CD4-positive, alpha-beta T cell treated with Interleukin-1 beta for 1 hour (primary cell): ENCODE data around the gene TMBIM6.
A peak's percentile ranks its signal among the peaks of the same experiment; 100 is the strongest.
"Not testable (repeated sequence)": the region's sequence is repeated elsewhere in the genome, so short reads cannot be mapped to it uniquely, and the experiment has no call there.

Experiments
- DNase-seq, 2 donors: peaks; one replicate each; pipeline ENCODE4 v3.0.0-alpha.2; 2020 to 2022

TMBIM6 gene

DNA sequence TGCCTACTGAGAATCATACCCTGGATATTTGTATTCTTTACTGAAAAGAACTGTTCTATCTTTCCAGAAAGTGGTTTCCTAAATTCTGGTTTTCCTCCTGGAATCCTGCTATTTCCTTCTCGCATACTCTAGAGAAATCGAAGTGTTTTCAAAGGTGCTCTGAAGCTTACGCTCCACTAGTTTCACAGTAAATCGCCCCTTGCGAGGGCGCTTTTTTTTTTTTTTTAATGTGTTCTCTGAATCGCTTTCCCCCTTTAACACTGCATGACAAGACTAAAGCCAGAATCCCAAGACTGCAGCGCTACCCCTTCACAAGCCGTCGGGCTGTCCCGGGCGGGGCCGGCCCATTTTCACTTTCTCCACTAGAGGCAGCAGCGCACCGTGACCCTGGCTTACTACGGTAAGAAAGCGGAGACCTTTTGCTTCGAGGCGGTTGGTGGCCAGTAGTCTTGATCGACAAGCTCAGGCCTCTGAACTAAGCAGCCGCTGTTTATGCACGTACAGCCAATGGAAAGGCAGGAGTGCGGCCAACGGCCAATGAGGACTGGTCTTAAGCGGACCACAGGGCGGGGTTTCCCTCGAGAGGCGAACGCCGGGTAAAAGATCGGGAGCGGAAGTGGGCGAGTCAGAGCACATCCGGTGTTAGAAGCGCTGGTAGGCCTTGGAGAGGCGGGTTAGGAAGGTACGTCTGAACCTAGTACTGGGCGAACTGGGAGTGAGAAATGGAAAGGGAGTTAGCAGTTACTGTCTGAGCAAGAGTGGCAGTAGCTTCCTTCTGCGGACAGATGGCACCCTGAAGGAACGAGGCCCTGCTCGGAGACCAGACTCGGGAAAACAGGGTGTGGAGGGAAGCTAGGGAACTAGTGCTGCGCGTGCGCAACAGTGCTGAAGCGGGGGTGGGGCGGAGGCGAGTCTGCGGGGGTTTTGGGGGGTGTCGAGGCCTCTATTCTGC, at the start of gene TMBIM6:
Gene TMBIM6 (plus strand): TSS at position 628 of the 952 bp plus-strand sequence. CDS start 10,937 bp downstream, outside the sequence.
- DNase-seq: peak; percentile 100

- no peak for DNase-seq
These were observed 48.5 kb upstream of the TMBIM6 start for GRCh38 chr12:49692851-49693250.

DNA sequence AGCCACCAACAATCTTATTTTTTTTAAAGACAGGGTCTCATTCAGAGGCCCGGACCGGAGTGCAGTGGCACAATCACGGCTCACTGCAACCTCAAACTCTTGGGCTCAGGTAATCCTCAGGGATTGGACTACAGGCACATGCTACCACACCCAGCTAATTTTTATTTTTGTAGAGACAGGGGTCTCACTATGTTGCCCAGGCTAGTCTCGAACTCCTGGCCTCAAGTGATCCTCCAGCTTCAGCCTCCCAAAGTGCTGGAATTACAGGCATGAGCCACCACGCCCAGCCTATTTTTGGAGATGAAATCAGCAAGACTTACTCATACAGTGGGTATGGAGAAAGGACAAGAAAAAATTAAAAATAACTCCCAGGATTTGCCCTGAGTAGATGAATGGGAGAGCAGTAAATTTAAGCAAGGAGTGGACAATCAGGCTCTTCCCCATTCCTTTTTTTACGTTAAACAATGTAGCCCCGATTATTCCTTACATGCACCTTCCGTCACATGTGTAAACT, 47.4 kb upstream of the TMBIM6 start:
- DNase-seq: no peak

GRCh38 chr12:49696723-49697122, 44.6 kb upstream of the TMBIM6 start:
- no peak for DNase-seq

- no peak for DNase-seq
These were observed 43.5 kb upstream of the TMBIM6 start for GRCh38 chr12:49697808-49698207.

DNA sequence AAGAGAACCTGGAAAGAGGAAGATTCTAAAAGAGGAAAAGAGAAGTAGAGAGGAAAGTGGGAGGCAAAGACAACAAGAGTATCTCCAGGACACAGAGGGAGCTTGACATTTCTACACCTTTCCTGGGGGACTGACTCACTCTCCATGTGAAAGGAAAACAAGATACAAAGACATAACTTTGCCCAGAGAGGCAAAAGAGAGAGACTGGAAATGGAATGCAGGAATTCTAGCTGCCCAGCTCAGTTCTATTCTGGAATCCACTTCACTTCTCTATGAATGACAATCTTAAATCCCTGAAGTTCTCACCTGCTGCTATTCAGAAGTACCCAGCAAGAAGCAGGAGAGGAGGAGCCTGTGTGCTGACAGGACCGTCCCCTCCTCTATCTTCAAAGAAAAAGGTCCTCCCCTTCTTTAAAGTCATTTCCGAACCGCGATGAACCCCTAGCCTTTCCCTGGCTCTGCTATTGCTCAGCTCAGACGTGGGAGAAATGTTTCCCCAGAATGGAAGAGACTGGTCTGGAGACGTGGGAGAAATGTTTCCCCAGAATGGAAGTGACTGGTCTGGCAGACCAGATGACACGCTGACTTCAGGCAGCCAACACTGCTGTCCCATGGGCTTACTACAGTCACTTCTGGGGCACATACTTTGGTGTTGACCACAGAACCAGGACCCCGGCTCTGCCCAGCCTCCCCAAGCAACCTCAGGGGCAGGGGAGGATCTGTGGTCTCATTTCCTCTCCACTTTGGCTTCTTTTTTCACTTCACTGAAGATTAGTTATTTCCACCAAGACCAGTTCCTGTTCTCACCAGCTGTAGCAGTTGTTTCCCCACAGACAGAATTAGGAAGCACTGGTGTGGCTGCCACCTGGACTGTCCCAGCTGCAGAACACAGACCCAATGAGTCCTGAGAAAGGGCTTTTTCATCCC, 42.5 kb upstream of the TMBIM6 start:
- peak; percentile 39 to 43 for DNase-seq

DNA sequence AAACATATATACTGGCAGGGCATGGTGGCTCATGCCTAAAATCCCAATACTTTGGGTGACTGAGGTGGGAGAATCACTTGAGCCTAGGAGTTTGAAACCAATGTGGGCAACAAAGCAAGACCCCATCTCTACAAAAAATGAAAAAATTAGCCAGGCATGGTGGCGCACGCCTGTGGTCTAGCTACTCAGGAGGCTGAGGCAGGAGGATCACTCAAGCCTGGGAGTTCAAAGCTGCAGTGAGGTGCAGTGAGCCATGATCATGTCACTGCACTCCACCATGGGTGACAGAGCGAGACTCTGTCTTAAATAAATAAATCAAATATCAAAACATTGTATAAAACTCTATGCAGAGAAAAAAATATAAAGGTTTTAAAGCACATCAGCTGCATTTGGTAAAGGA, 39.3 kb upstream of the TMBIM6 start:
- DNase-seq: no peak

DNA sequence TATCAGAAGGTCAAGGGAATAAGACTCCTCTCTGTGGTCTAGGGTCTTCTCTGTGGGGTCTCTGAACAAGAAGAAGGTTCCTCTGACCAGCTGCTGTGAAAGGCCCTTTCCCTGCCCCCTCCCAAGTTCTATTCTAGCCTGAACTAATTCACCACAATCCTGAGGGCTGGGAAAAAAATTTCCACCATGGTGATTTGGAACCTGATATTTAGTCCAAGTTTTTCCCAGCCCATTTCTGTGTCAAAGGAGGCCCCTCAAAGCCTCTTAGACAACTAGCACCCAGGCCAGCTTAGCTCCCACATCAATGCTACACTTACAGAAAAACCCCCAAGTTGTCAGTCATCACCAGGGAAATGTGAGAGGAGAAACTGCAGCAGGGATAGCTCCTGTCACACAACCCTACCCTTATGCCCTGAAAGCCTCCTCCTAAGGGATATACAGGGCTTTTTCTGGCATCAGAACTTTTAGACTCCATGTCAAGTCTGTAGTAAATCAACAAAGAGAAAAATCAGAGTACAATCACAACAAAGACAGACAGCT, 38.6 kb upstream of the TMBIM6 start:
- no peak for DNase-seq

DNA sequence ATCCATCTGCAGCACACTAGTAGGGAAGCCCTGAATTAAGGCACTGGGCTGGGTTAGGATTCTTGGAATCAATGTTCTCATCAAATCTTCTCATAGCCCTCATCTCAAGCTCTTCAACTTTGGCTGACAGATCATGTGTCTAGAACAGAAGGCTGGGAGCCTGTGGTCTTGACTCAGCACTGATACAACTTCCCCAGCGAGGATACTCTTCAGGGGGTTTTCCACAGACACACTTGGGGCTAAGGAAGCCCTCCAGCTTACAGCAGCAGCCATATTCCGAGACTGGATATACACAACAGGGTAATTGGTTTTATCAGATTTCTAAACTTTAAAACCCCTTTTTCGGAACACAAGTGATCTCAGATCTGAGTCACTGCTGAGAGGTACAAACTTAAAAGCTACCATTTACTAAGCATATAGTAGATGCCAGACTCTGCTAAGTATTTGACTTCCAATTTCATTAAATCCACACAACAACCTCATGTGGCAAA, 37.7 kb upstream of the TMBIM6 start:
- DNase-seq: peak; percentile 39 to 51

DNA sequence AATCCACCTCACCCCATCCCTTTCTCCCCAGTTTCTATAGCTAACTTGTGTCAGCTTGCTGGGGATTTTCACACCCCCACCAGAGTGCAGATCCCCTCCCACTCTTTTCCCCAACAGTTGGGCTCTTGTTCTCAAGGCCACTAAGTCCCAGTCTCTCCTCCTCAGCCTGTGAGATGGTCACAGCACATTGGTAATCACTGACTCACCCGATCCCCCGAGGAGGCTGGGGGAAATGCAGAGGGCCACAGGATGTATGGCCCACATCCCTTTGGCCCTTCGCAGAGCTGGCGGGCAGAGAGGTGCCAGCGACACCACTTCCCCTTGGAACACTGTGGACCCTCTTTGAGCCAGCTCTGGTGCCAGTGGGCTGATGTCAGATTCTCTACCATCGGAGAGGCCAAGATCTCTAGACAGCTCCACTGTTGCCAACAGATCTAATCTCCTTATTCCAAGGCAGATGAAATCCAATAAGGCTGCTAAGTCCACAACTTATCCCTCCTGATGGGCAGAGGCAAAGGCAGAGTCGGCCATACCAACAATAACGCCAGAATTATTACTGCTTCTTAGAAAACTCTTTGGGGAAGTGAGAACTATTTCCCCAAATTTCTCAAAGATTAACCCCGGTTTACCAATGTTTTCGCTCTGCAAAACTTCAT, 35.8 kb upstream of the TMBIM6 start:
- peak in 1 of 2 donors; percentile 37 for DNase-seq

- DNase-seq: no peak
These were observed 34.8 kb upstream of the TMBIM6 start for GRCh38 chr12:49706351-49707127.

GRCh38 chr12:49707128-49707811, 34.1 kb upstream of the TMBIM6 start, which contains the start of gene FMNL3:
TSS of gene FMNL3 (minus strand) at chr12:49707405. CDS start at chr12:49707180, 225 bp downstream.
- DNase-seq: peak; percentile 98 to 99

DNA sequence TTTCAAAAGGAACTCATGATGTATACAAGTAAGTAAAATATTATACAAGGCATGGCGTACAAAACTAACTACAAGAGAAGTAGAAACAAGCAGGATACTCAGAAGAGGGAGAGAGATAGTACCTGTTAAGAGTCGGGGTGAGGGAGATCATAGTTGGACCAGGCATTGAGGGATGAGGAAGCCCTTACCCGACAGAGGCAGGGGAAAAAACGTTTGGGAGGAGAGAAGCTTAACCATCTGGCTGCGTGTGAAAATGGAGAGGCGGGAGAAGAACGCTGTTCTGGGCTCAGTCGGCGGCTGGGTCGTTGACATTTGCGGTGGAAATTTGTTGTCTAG, 33.6 kb upstream of the TMBIM6 start:
- no peak for DNase-seq

- no peak for DNase-seq
These were observed 32.5 kb upstream of the TMBIM6 start for GRCh38 chr12:49708851-49709250.

GRCh38 chr12:49713952-49714351, 27.4 kb upstream of the TMBIM6 start:
- not testable (repeated sequence) for DNase-seq

DNA sequence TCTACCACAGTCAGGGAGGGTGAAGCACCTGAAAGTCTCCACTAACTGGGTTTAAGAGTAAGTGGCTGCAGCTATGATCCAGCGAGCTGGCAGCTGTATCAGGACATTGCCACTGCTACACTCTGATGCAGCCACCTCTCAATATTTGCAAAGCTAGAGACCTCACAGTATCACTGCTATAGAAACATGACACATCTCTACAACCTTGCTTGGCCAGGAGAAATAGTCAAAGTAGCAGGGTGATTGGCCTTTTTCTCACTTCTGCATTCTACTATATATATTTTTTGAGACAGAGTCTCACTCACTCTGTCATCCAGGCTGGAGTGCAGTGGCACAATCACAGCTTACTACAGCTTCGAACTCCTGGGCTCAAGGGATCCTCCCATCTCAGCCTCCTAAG, 24.8 kb upstream of the TMBIM6 start:
- DNase-seq: no peak

- DNase-seq: not testable (repeated sequence)
These were observed 23.6 kb upstream of the TMBIM6 start for GRCh38 chr12:49717800-49718199.

GRCh38 chr12:49720214-49720613, 21.1 kb upstream of the TMBIM6 start:
- no peak for DNase-seq

DNA sequence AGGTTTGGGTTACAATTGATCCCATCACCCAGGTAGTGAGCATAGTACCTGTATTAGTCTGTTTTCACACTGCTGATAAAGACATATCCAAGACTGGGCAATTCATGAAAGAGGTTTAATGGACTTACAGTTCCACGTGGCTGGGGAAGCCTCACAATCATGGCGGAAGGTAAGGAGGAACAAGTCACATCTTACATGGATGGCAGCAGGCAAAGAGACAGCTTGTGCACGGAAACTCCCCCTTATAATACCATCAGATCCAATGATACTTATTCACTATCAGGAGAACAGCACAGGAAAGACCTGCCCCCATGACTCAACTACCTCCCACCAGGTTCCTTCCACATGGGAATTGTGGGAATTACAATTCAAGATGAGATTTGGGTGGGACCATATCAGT, 20.0 kb upstream of the TMBIM6 start:
- DNase-seq: not testable (repeated sequence)

DNA sequence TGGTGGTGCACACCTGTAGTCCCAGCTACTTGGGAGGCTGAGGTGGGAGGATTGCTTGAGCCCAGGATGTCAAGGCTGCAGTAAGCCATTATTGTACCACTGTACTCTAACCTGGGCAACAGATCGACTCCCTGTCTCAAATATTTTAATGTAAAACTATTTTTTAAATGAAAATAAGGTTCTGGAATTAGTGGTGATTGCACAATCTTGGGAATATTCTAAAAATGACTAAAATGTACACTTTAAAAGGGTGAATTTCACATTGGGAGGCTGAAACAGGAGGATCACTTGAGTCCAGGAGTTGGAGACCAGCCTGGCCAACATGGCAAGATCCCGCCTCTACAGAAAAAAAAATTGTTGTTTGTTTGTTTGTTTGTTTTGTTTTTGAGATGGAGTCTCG, 12.9 kb upstream of the TMBIM6 start:
- no peak for DNase-seq

DNA sequence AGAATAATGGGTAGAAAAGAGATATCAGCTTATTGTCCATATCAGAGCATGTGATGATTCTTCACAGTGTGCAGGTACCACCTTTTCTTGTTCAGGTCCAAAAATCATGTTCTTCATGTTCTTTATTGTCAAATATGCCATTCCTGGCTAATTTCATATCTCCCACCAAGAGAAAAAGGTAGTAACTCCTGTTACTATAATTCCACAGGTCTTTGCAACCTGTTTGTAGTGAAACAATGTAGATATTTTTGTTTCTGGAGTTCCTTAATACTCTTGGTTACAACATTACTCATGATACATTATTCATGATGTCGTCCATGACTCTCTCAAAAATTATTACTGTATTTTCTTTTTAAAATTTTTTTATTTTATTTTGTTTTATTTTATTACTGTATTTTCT, 11.3 kb upstream of the TMBIM6 start:
- DNase-seq: no peak
